Endothelial cell of umbilical vein (primary cell): ENCODE data around the gene CTDP1. TPM values are rescaled to one million over a fixed set of nuclear protein-coding genes. Genes with fewer than 3 reads are reported as not detected.

Experiments
- BruUV-seq: library from RNA; stranded (reverse); fragments of 400-500 nt; replicated peaks from 2 replicates; lab custom pipeline; 2021; lab: Mats Ljungman, UMichigan
- CTCF ChIA-PET: fragments of 300-600, 350-600 bp; sonication (Branson Sonifier 250); formaldehyde crosslinking; loops from one replicate; lab custom pipeline; 2021; ENCODE audit warnings: antibody characterized with exemption, inconsistent platforms; lab: Charles Lee
- POLR2A ChIA-PET: fragments of 300-600, 350-600 bp; sonication (Branson Sonifier 250); formaldehyde crosslinking; loops from one replicate; lab custom pipeline; 2021; ENCODE audit warnings: antibody characterized with exemption, inconsistent platforms; lab: Charles Lee
- DNase-seq: peaks from one replicate; pipeline ENCODE4 v3.0.0-alpha.2; 2011; ENCODE audit warnings: low read depth, low spot score
- FAIRE-seq: peaks from 2 replicates; lab custom pipeline; 2011; peaks lifted over from hg19 to GRCh38; lab: Jason Lieb, UNC
- H2AFZ ChIP-seq: 2 replicates; pipeline ENCODE4 v1.6.0; 2012; ENCODE audit warnings: low read depth, low read length, control low read depth, inconsistent platforms
- H3K27ac ChIP-seq: 2 replicates; pipeline ENCODE4 v1.5.1; 2011; ENCODE audit warnings: low read depth, mild to moderate bottlenecking, control low read depth, low read length, moderate library complexity; ENCODE audit not compliant: insufficient read depth
- H3K27me3 ChIP-seq, 2 experiments: 2 replicates each; pipeline versions ENCODE4 v1.6.0 to v1.6.1; 2011; ENCODE audit warnings: low read length in 2 of 2, mixed read lengths in 1 of 2; ENCODE audit not compliant: control insufficient read depth in 2 of 2, insufficient read depth in 2 of 2
- H3K36me3 ChIP-seq, 2 experiments: 2 replicates in 1 of 2; 3 replicates in 1 of 2; pipeline ENCODE4 v1.5.1; 2011; ENCODE audit warnings: low read length in 2 of 2, mild to moderate bottlenecking in 1 of 2, moderate library complexity in 1 of 2; ENCODE audit not compliant: control insufficient read depth in 2 of 2, insufficient read depth in 2 of 2; ENCODE audit errors: extremely low read depth in 1 of 2
- H3K4me1 ChIP-seq: 3 replicates; pipeline ENCODE4 v1.5.1; 2011; ENCODE audit warnings: mild to moderate bottlenecking, low read length; ENCODE audit not compliant: control insufficient read depth, insufficient read depth; ENCODE audit errors: extremely low read depth
- H3K4me2 ChIP-seq: 2 replicates; pipeline ENCODE4 v1.6.1; 2011; ENCODE audit warnings: low read length, control low read depth, mixed read lengths; ENCODE audit not compliant: insufficient read depth
- H3K4me3 ChIP-seq, 3 experiments: fragments of 200-600 bp in 1 of 3; sonication (generic), shearing (Covaris generic) in 1 of 3; replicated peaks in 1 of 3; 2 replicates each; pipeline ENCODE4 v1.5.1; 2011 to 2016; ENCODE audit warnings: control low read depth in 3 of 3, low read length in 3 of 3, mild to moderate bottlenecking in 2 of 3, inconsistent platforms in 1 of 3, low read depth in 1 of 3, moderate library complexity in 1 of 3; ENCODE audit not compliant: insufficient read depth in 1 of 3
- H3K79me2 ChIP-seq: 2 replicates; pipeline ENCODE4 v1.6.0; 2012; ENCODE audit warnings: low read length, inconsistent platforms; ENCODE audit not compliant: control insufficient read depth, insufficient read depth
- H3K9ac ChIP-seq: replicated peaks from 2 replicates; pipeline ENCODE3; 2011; ENCODE audit warnings: low read length, control low read depth; ENCODE audit not compliant: insufficient read depth; ENCODE audit errors: extremely low read depth
- H3K9me1 ChIP-seq: replicated peaks from 3 replicates; pipeline ENCODE4 v1.6.0; 2011; ENCODE audit warnings: mild to moderate bottlenecking, low read length; ENCODE audit not compliant: control insufficient read depth, insufficient read depth; ENCODE audit errors: extremely low read depth
- H3K9me3 ChIP-seq: replicated peaks from 2 replicates; pipeline ENCODE4 v1.5.1; 2012; ENCODE audit warnings: low read length, inconsistent platforms; ENCODE audit not compliant: control insufficient read depth, insufficient read depth
- H4K20me1 ChIP-seq: replicated peaks from 2 replicates; pipeline ENCODE3; 2011; ENCODE audit warnings: mild to moderate bottlenecking, low read length; ENCODE audit not compliant: control insufficient read depth, insufficient read depth; ENCODE audit errors: extremely low read depth
- EZH2 ChIP-seq: IDR thresholded peaks from 2 replicates; pipeline ENCODE4 v1.6.1; 2012; ENCODE audit warnings: borderline replicate concordance, low read depth, mild to moderate bottlenecking, moderate library complexity, low read length, inconsistent platforms; ENCODE audit not compliant: severe bottlenecking
- GATA2 ChIP-seq: IDR thresholded peaks from 2 replicates; pipeline ENCODE4 v1.7.0; 2011; ENCODE audit warnings: low read depth, mild to moderate bottlenecking, moderate library complexity, mixed read lengths, low read length; ENCODE audit not compliant: insufficient read length, insufficient read depth
- JUN ChIP-seq: IDR thresholded peaks from 2 replicates; pipeline ENCODE4 v1.6.1; 2011; ENCODE audit warnings: borderline replicate concordance, low read depth; ENCODE audit not compliant: insufficient read length, insufficient read depth
- MYC ChIP-seq: IDR thresholded peaks from one replicate; pipeline ENCODE4 v1.6.1; 2011; ENCODE audit warnings: mild to moderate bottlenecking, low read depth, low read length
- POLR2A ChIP-seq: IDR thresholded peaks from 2 replicates; pipeline ENCODE4 v1.6.1; 2012; ENCODE audit warnings: low read depth, mild to moderate bottlenecking, control low read depth, low read length
- POLR2AphosphoS5 ChIP-seq: IDR thresholded peaks from 2 replicates; pipeline ENCODE4 v1.6.1; 2012; ENCODE audit warnings: low read depth, mild to moderate bottlenecking, control low read depth, low read length, moderate library complexity; ENCODE audit not compliant: insufficient read depth
- dilution Hi-C: fragments of 300-500 bp; cut with MboI; formaldehyde crosslinking; loops from one replicate; pipeline ENCODE4 v1.15.0; 2019; ENCODE audit warnings: low sequenced_read_pairs; ENCODE audit not compliant: extremely low pct_ligation_motif_present
- intact Hi-C: fragments of 100-400 bp; cut with micrococcal nuclease; formaldehyde crosslinking; loops from one replicate; pipeline ENCODE4 v1.10.0; 2022
- polyA plus RNA-seq, 4 experiments: library from polyadenylated mRNA; depleted of rRNA in 3 of 4; stranded (reverse) in 3 of 4; unstranded in 1 of 4; fragments of >200 nt; gene quantifications; 2 replicates each; pipeline versions ENCODE4 v1.2.1 to v1.2.3, GENCODE V29; 2011 to 2012; ENCODE audit warnings: missing spikeins in 1 of 4
- total RNA-seq: library from RNA; stranded (reverse); gene quantifications from 2 replicates; pipeline ENCODE4 v1.2.3, GENCODE V29; 2021
- TF ChIP-seq, protein P1 (sequence below): IDR thresholded peaks from 2 replicates; pipeline ENCODE4 v1.6.1; 2011; ENCODE audit not compliant: insufficient read depth, insufficient read length
- TF ChIP-seq, protein P2 (sequence below), 2 donors: IDR thresholded peaks; 1 replicate in 1 of 2; 2 replicates in 1 of 2; pipeline ENCODE4 v1.5.1; 2011; ENCODE audit warnings: low read length in 2 of 2, mild to moderate bottlenecking in 2 of 2, moderate library complexity in 2 of 2, control low read depth in 1 of 2, inconsistent platforms in 1 of 2, low read depth in 1 of 2; ENCODE audit not compliant: insufficient read depth in 1 of 2; ENCODE audit errors: extremely low read depth in 1 of 2

CTDP1 gene
- total and polyA plus RNA-seq, 2 donors (not counting 3 experiments of a cell fraction or from before 2014, with no cell fraction given), result 15.3 to 27.6 TPM

DNA sequence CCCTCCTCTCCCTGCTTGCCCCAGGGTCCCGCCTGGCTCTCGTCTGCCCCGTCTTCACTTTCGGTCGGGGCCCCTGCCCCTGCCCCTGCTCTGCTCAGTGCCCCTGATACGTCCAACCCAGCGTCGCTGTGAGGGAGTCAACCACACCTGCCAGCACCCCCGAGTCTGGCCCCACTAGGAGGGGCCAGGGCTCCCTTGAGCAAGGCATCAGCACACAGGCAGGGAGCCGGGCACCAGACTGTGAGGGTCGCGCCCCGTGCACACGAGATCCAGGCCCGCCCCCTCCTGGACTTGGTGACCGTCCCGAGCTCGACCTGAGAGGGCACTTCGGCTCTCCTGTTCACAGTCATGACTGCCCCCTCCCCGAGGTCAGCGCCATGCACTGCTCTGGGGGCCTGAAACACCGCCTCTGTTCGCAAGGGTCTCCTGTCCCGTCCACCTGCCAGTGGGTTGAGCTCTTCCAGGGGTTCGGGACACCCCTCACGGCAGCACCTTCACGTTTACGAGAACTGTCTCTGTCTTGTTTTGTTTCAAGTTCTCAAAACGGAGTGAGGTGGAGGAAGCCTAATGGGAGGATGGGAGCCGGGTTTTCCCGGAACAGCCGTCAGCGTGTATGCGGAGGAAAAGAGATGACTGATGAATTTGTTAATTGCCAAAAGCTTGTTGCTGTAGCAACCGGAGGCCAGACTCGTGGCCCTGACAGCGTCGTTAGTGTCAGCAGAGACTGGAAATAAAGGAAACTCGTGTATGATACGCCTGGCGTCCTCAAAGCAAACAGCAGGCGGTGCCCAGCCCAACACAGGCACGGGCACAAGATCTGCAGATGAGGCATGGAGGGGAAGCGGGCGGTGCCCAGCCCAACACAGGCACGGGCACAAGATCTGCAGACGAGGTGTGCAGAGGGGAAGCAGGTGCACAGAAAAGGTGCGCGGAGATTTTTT, 69.9 kb downstream of the CTDP1 start:
- Histone ChIP-seq H3K4me3 (no peak overlapping the region), H2AFZ (no peak overlapping the region), H3K27me3 (no peaks in the 10 kb centered on the region), H3K79me2 (no peaks in the 10 kb centered on the region), H3K9ac (no peak overlapping the region), H3K4me1 (no peaks in the 10 kb centered on the region), H4K20me1 (no peaks in the 10 kb centered on the region), H3K9me3 (no peaks in the 10 kb centered on the region), H3K27ac (no peak overlapping the region), H3K9me1 (no peaks in the 10 kb centered on the region), H3K36me3 (peaks cover 0 to 6% of the 10 kb centered on the region in 2 experiments), H3K4me2 (no peak overlapping the region)
- intact Hi-C loops (no loop called here), dilution Hi-C loops (no loop called here)
- TF ChIP-seq JUN (no peak), POLR2AphosphoS5 (no peak), MYC (no peak), POLR2A (no peak), GATA2 (no peak), EZH2 (no peak)
- TF ChIP-seq, protein P1, sequence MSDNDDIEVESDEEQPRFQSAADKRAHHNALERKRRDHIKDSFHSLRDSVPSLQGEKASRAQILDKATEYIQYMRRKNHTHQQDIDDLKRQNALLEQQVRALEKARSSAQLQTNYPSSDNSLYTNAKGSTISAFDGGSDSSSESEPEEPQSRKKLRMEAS, result no peak
- TF ChIP-seq, protein P2, sequence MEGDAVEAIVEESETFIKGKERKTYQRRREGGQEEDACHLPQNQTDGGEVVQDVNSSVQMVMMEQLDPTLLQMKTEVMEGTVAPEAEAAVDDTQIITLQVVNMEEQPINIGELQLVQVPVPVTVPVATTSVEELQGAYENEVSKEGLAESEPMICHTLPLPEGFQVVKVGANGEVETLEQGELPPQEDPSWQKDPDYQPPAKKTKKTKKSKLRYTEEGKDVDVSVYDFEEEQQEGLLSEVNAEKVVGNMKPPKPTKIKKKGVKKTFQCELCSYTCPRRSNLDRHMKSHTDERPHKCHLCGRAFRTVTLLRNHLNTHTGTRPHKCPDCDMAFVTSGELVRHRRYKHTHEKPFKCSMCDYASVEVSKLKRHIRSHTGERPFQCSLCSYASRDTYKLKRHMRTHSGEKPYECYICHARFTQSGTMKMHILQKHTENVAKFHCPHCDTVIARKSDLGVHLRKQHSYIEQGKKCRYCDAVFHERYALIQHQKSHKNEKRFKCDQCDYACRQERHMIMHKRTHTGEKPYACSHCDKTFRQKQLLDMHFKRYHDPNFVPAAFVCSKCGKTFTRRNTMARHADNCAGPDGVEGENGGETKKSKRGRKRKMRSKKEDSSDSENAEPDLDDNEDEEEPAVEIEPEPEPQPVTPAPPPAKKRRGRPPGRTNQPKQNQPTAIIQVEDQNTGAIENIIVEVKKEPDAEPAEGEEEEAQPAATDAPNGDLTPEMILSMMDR (IDR thresholded peaks at IDR 0.05; ENCODE audit: extremely low read depth in 1 of 2, insufficient read depth in 1 of 2, low read depth in 1 of 2, low read length in 2 of 2), result no peak
- FAIRE-seq (no peak), DNase-seq (no peak)
- POLR2A ChIA-PET, result no interaction called here
- CTCF ChIA-PET, result no interaction called here
- BruUV-seq, result no TSS peak
